KMS-11 (cell line): ENCODE data around the gene VAV3.

Experiments
- H2AFZ ChIP-seq: fragments of 200-600 bp; sonication (generic); 2 replicates; pipeline ENCODE4 v1.6.1; 2016; ENCODE audit warnings: antibody characterized with exemption, mixed run types, low read depth
- H3K27ac ChIP-seq: fragments of 200-600 bp; sonication (generic); 2 replicates; pipeline ENCODE4 v1.6.1; 2016; ENCODE audit warnings: mild to moderate bottlenecking, mixed run types
- H3K27me3 ChIP-seq: fragments of 200-600 bp; sonication (generic); 2 replicates; pipeline ENCODE4 v1.6.1; 2017; ENCODE audit warnings: mild to moderate bottlenecking, low read depth, mixed run types, moderate library complexity; ENCODE audit not compliant: insufficient read depth
- H3K36me3 ChIP-seq: fragments of 200-600 bp; sonication (generic); 2 replicates; pipeline ENCODE4 v1.6.1; 2017; ENCODE audit warnings: mild to moderate bottlenecking, mixed run types; ENCODE audit not compliant: insufficient read depth
- H3K4me1 ChIP-seq: fragments of 200-600 bp; sonication (generic); 2 replicates; pipeline ENCODE4 v1.6.1; 2016; ENCODE audit warnings: mild to moderate bottlenecking, low read depth, mixed run types; ENCODE audit not compliant: poor library complexity, severe bottlenecking
- H3K4me2 ChIP-seq: fragments of 200-600 bp; sonication (generic); 2 replicates; pipeline ENCODE4 v1.7.0; 2016; ENCODE audit warnings: mild to moderate bottlenecking, mixed run types
- H3K4me3 ChIP-seq: fragments of 200-600 bp; sonication (generic); IDR thresholded peaks from 2 replicates; pipeline ENCODE4 v1.6.1; 2017; ENCODE audit warnings: low read depth, low read length, mixed read lengths; ENCODE audit not compliant: insufficient read depth
- H3K79me2 ChIP-seq: fragments of 200-600 bp; sonication (generic); 2 replicates; pipeline ENCODE4 v1.6.1; 2016; ENCODE audit warnings: low read depth, mixed run types; ENCODE audit not compliant: insufficient read depth
- H3K9ac ChIP-seq: fragments of 200-600 bp; sonication (generic); 2 replicates; pipeline ENCODE4 v1.6.1; 2016; ENCODE audit warnings: mild to moderate bottlenecking, mixed run types
- H4K20me1 ChIP-seq: fragments of 200-600 bp; sonication (generic); 2 replicates; pipeline ENCODE4 v1.6.1; 2016; ENCODE audit warnings: mild to moderate bottlenecking, mixed run types; ENCODE audit not compliant: insufficient read depth
- TF ChIP-seq, protein P1 (sequence below): fragments of 200-600 bp; sonication (generic); conservative IDR thresholded peaks from 2 replicates; pipeline ENCODE4 v1.6.1; 2017; ENCODE audit warnings: low read depth, mild to moderate bottlenecking, antibody characterized with exemption, low read length, moderate library complexity, mixed read lengths

VAV3 gene

GRCh38 chr1:107824946-107825345 lies 140.0 kb downstream of the VAV3 start:
- Histone ChIP-seq H3K4me1 (peaks cover 15% of the 10 kb centered on the region), H3K27me3 (no peaks in the 10 kb centered on the region), H3K36me3 (no peaks in the 10 kb centered on the region), H3K4me2 (no peak overlapping the region), H2AFZ (no peak overlapping the region), H3K9ac (no peak overlapping the region), H3K79me2 (no peaks in the 10 kb centered on the region), H3K27ac (no peak overlapping the region), H4K20me1 (no peaks in the 10 kb centered on the region), H3K4me3 (no peak overlapping the region)
- TF ChIP-seq, protein P1, sequence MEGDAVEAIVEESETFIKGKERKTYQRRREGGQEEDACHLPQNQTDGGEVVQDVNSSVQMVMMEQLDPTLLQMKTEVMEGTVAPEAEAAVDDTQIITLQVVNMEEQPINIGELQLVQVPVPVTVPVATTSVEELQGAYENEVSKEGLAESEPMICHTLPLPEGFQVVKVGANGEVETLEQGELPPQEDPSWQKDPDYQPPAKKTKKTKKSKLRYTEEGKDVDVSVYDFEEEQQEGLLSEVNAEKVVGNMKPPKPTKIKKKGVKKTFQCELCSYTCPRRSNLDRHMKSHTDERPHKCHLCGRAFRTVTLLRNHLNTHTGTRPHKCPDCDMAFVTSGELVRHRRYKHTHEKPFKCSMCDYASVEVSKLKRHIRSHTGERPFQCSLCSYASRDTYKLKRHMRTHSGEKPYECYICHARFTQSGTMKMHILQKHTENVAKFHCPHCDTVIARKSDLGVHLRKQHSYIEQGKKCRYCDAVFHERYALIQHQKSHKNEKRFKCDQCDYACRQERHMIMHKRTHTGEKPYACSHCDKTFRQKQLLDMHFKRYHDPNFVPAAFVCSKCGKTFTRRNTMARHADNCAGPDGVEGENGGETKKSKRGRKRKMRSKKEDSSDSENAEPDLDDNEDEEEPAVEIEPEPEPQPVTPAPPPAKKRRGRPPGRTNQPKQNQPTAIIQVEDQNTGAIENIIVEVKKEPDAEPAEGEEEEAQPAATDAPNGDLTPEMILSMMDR: no peak

GRCh38 chr1:107821340-107821739 lies 143.6 kb downstream of the VAV3 start:
- Histone ChIP-seq H3K27ac (no peak overlapping the region), H3K4me1 (no peaks in the 10 kb centered on the region), H3K36me3 (no peaks in the 10 kb centered on the region), H3K27me3 (no peaks in the 10 kb centered on the region), H4K20me1 (no peaks in the 10 kb centered on the region), H3K9ac (no peak overlapping the region), H2AFZ (no peak overlapping the region), H3K4me2 (no peak overlapping the region), H3K79me2 (no peaks in the 10 kb centered on the region), H3K4me3 (no peak overlapping the region)
- TF ChIP-seq, protein P1: no peak

DNA sequence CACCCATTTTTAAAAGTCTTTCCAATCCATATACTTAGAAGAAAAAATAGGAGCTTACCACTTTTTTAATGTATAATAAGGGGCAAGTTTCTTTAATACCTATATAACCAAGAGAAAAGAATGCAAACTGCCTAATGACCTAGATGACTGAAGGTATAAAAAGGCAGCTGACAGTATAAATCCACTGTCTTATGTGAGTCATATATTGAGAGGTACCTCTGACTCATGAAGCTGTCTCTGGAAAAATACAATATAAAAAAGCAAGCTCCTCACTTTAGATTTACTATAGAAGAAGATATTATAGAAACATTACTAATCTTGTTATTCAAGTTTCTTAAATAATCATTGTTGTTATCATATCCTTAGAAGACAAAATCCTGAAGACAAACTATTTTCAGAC lies 144.2 kb downstream of the VAV3 start:
- Histone ChIP-seq H3K4me2 (no peak overlapping the region), H3K4me3 (no peak overlapping the region), H3K27me3 (no peaks in the 10 kb centered on the region), H3K27ac (no peak overlapping the region), H3K79me2 (no peaks in the 10 kb centered on the region), H3K9ac (no peak overlapping the region), H3K4me1 (no peaks in the 10 kb centered on the region), H4K20me1 (no peaks in the 10 kb centered on the region), H2AFZ (no peak overlapping the region), H3K36me3 (no peaks in the 10 kb centered on the region)
- TF ChIP-seq, protein P1: no peak

DNA sequence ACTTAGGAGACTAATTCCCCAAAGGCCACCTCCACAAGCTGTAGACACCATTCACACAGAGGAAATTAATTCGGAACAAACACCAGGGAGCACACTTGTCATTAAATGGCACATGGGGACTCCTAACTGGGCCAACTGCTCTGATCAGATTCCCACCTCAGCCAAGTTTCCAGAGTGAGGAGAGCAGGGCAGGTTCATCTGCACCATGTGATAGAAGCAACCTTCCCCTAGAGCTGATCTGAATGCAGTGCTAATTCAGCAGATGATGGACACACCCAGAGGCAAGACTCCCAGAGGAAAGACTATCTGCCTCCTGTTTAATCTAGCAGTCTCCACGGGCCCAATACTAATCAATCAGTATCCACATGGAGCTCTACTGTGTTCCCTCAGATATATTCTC lies 147.0 kb downstream of the VAV3 start:
- Histone ChIP-seq H3K79me2 (no peaks in the 10 kb centered on the region), H3K36me3 (no peaks in the 10 kb centered on the region), H3K4me2 (no peak overlapping the region), H3K4me1 (no peaks in the 10 kb centered on the region), H3K27ac (no peak overlapping the region), H3K9ac (no peak overlapping the region), H4K20me1 (no peaks in the 10 kb centered on the region), H3K4me3 (no peak overlapping the region), H3K27me3 (no peaks in the 10 kb centered on the region), H2AFZ (no peak overlapping the region)
- TF ChIP-seq, protein P1: no peak
